ENCODE measurements around the gene PTPRD. TPM values are rescaled to one million over a fixed set of nuclear protein-coding genes. Genes with fewer than 3 reads are reported as not detected.

The PTPRD gene
- total and polyA plus RNA-seq, 2 of the 4 experiments (the other 2 are of a cell fraction), result 0.07 to 0.18 TPM

DNA sequence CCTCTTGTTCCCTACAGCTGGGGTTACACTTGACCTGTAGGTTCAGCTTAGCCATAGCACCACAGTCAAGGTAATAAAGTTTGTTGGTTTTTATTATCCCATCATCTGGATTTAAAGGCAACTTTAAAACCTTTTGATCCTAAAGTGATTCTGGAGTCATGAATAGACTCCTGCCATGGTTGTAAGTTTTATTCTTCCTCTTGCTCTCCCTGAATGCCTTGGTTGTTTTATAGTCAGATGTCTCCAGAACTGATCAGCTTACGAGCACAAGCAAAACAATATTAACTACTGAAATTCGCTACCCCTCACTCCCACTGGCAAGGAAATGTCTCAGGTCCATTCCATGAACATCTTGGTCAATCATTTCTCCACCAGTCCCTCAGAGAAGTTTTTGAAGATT, 1328.6 kb downstream of the PTPRD start:
- DNase-seq, result no peak
- H3K4ac ChIP-seq (ENCODE audit: low read depth, low read length), result no peak overlapping the region
- dilution Hi-C loops (cut with HindIII; ENCODE audit: low sequenced_read_pairs, unreplicated experiment), result no loop called here
- no peak overlapping the region for H3K9ac ChIP-seq (ENCODE audit: low read depth, low read length)
- no peak overlapping the region for H4K5ac ChIP-seq (ENCODE audit: low read depth, low read length)
- ChIA-PET POLR2A (ENCODE audit: unreplicated experiment) (no interaction called here), CTCF (no interaction called here)
- H3K4me3 ChIP-seq (ENCODE audit: insufficient read depth, low read depth, low read length), result no peak overlapping the region
- no peak overlapping the region for H4K91ac ChIP-seq (ENCODE audit: insufficient read depth, low read depth, low read length)
- BruUV-seq (replicated peaks), result no TSS peak
- no peak overlapping the region for H2AFZ ChIP-seq (replicated peaks; ENCODE audit: low read length, poor library complexity)
- no peak overlapping the region for H2BK20ac ChIP-seq (ENCODE audit: low read depth, low read length)
- no peaks in the 10 kb centered on the region for H3K27me3 ChIP-seq (ENCODE audit: control insufficient read depth, insufficient read depth, low read length)
- intact Hi-C loops (cut with micrococcal nuclease), result no loop called here
- H3K14ac ChIP-seq (replicated peaks; ENCODE audit: low read depth, low read length), result no peak overlapping the region
- no peak overlapping the region for H3K18ac ChIP-seq (ENCODE audit: low read depth, low read length)
- no peaks in the 10 kb centered on the region for H3K9me1 ChIP-seq (ENCODE audit: insufficient read depth, low read length)
- no peak for ATAC-seq (ENCODE audit: low read depth)
- H3K36me3 ChIP-seq (ENCODE audit: control insufficient read depth, insufficient read depth, low read length), result no peaks in the 10 kb centered on the region
- H3K4me2 ChIP-seq (ENCODE audit: low read depth, low read length), result no peak overlapping the region
- no peaks in the 10 kb centered on the region for H3K4me1 ChIP-seq (ENCODE audit: control insufficient read depth, insufficient read depth, low read length)
- in situ Hi-C loops (cut with MboI; ENCODE audit: low sequenced_read_pairs), result no loop called here
- no peak overlapping the region for H3K23ac ChIP-seq (ENCODE audit: low read depth, low read length)
- H2BK5ac ChIP-seq (ENCODE audit: low read depth, low read length, poor library complexity, severe bottlenecking), result no peak overlapping the region
- H2BK120ac ChIP-seq (ENCODE audit: low read depth, low read length), result no peak overlapping the region
- H2AK5ac ChIP-seq (ENCODE audit: low read depth, low read length), result no peak overlapping the region
- H3K56ac ChIP-seq (ENCODE audit: extremely low read depth, insufficient read depth, low read length), result no peak overlapping the region
- WGBS, 2 experiments (ENCODE audit: extremely low coverage in 2 of 2, insufficient read length in 1 of 2), result no CpG with 5 or more reads among the region's 2 CpGs
- H3K9me3 ChIP-seq (ENCODE audit: control insufficient read depth, insufficient read depth, low read length), result no peaks in the 10 kb centered on the region; the same call in 1 of the 2 replicates
- H3K27ac ChIP-seq (ENCODE audit: insufficient read depth, low read length), result no peak overlapping the region
- TF ChIP-seq, protein P1, sequence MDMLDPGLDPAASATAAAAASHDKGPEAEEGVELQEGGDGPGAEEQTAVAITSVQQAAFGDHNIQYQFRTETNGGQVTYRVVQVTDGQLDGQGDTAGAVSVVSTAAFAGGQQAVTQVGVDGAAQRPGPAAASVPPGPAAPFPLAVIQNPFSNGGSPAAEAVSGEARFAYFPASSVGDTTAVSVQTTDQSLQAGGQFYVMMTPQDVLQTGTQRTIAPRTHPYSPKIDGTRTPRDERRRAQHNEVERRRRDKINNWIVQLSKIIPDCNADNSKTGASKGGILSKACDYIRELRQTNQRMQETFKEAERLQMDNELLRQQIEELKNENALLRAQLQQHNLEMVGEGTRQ (IDR thresholded peaks at IDR 0.05; ENCODE audit: low read depth, low read length), result no peak
- TF ChIP-seq CHD1 (IDR thresholded peaks at IDR 0.05; ENCODE audit: low read depth, low read length) (no peak), MAZ (IDR thresholded peaks at IDR 0.05; ENCODE audit: borderline replicate concordance, low read depth, low read length) (no peak), FOS (IDR thresholded peaks at IDR 0.05; ENCODE audit: low read depth, low read length) (no peak), RFX5 (IDR thresholded peaks at IDR 0.05; ENCODE audit: low read depth, low read length) (no peak), MXI1 (IDR thresholded peaks at IDR 0.05; ENCODE audit: borderline replicate concordance, low read depth, low read length) (no peak), SMC3 (IDR thresholded peaks at IDR 0.05; ENCODE audit: low read depth, low read length) (no peak), BHLHE40 (IDR thresholded peaks at IDR 0.05; ENCODE audit: low read depth, low read length) (no peak), CEBPB (IDR thresholded peaks at IDR 0.05; ENCODE audit: low read depth, low read length) (no peak), MAFK (IDR thresholded peaks at IDR 0.05; ENCODE audit: low read depth, low read length) (no peak), NFE2L2 (IDR thresholded peaks at IDR 0.05; ENCODE audit: low read depth, low read length) (no peak), POLR2A (IDR thresholded peaks at IDR 0.05; ENCODE audit: low read depth, low read length) (no peak), CTCF (conservative IDR thresholded peaks at IDR 0.05; ENCODE audit: low read depth, low read length) (no peak), RCOR1 (IDR thresholded peaks at IDR 0.05; ENCODE audit: insufficient replicate concordance, low read length) (no peak), RAD21 (IDR thresholded peaks at IDR 0.05; ENCODE audit: low read length) (no peak)
- TF ChIP-seq, protein P2, sequence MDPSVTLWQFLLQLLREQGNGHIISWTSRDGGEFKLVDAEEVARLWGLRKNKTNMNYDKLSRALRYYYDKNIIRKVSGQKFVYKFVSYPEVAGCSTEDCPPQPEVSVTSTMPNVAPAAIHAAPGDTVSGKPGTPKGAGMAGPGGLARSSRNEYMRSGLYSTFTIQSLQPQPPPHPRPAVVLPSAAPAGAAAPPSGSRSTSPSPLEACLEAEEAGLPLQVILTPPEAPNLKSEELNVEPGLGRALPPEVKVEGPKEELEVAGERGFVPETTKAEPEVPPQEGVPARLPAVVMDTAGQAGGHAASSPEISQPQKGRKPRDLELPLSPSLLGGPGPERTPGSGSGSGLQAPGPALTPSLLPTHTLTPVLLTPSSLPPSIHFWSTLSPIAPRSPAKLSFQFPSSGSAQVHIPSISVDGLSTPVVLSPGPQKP (IDR thresholded peaks at IDR 0.05; ENCODE audit: borderline replicate concordance, low read depth, low read length), result no peak
- H2AK9ac ChIP-seq (replicated peaks; ENCODE audit: low read depth, low read length, poor library complexity), result no peak overlapping the region
- H4K8ac ChIP-seq (ENCODE audit: low read depth in 2 of 2, low read length in 2 of 2), result no peak overlapping the region
- H3K79me1 ChIP-seq (ENCODE audit: low read depth in 1 of 2, low read length in 2 of 2), result no peaks in the 10 kb centered on the region
- H4K20me1 ChIP-seq (ENCODE audit: insufficient read depth, low read length), result no peaks in the 10 kb centered on the region
- no peak overlapping the region for H2BK15ac ChIP-seq (ENCODE audit: low read depth, low read length)
